HG03139 (cell line): ENCODE results near the gene DEF6.

Experiments
- ATAC-seq: cut with Tn5 transposase; IDR thresholded peaks from one replicate; pipeline ENCODE4 v1.9.1; 2021; ENCODE audit not compliant: unreplicated experiment

The DEF6 gene

GRCh38 chr6:35342258-35343091, 44.9 kb downstream of the DEF6 start, which contains the start of gene PPARD:
TSS of gene PPARD (plus strand) at chr6:35342558. CDS start at chr6:35411088, 68,530 bp downstream.
- peak; percentile 94 for ATAC-seq

DNA sequence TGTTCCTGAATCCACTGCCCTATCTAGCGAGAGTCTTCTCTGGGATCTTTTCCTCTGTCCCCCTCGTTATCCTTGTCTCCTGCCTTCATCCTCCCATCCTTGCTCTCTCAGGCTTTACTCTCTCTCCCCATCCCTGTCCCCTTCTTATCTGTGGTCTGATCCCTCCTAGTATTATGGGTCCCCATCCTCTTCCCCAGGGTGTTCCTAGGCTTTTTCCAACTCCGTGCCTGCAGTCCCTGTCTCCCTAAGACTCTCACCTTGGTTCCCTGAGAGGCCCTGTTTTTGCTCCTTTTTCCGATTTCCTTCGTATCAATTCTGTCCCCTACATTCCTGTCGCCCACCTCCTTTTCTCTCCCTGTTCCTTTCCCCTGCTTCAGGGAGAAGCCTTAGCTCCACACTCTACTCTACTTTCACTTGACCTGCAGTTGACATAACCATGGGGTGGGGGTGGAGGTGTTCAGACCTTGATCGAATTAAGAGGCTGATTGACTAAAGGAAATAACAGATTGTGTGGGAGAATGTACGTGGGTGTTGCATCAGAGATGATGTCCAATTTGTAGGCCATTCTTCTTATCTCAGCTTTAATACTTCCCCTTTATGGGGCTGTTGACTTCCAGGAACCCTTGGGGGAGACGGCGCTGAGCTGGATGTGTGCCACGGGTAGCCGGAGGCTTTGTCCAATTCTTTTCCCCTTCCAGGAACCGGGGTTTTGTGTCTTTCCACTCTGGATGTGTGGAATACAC, 45.6 kb downstream of the DEF6 start:
- no peak for ATAC-seq

DNA sequence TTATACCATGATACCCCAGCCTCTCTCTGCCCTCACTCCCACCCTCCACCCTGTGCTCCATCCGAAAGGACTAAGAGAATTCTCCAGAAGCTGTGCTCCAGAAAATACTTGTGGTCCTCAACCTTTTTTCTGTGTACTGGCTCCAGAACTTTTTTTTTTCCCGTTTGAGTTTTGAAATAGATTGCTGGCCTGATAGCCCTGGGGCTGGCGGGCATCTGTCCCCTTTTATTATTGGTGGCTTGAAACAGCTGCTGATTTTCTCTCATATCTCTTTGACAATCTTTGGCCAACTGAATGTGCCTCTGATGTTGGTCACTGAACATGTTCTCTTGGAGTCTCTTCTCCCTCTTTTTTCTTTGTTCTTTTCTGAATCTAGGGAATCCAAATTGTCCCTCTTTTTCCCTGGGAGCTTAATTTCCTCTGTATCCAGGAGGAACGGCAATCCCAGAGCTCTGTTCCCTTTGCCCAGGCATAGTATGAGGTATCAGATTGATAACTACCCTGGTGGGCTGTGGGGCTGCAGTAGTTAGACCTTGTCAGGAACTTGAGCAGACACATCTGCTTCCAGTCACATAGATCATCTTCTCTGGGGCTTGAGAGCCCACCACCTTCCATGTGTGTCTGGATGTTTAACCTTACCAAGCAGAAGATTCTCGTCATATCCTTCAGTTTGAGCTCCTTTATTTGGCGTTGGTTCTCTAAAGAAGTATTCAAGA, 46.4 kb downstream of the DEF6 start:
- ATAC-seq = no peak

- no peak for ATAC-seq
Measured at GRCh38 chr6:35351422-35351821, 53.8 kb downstream of the DEF6 start.

GRCh38 chr6:35352735-35353134, 55.1 kb downstream of the DEF6 start:
- ATAC-seq = no peak

DNA sequence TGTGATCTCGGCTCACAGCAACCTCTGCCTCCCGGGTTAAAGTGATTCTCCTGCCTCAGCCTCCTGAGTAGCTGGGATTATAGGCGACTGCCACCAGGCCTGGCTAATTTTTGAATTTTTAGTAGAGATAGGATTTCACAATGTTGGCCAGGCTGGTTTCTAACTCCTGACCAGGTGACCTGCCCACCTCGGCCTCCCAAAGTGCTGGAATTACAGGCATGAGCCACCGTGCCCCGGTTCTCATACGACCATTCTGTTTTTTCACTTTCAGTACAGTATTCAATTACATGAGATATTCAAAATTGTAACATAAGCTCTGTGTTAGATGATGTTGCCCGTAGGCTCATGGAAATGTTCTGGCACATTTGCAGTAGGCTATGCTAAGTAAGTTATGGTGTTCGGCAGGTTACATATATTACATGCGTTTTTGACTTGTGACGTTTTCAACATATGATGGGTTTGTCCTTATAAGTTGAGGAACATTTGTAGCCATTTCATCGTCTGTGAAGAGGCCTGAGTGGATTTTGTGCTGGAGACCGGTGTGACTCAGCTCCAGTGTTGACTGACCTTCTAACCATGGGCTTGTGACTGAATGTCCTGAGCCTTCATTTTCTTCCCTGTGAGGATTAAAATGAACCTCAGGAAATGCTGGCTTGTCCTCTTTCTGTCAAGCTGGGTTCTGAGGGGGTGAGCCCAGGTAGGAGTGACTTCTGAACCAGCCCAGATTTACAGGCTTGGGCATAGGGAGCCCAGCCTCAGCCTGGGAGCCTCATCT, 56.9 kb downstream of the DEF6 start:
- no peak for ATAC-seq

- ATAC-seq = no peak
Measured at GRCh38 chr6:35356391-35356790, 58.8 kb downstream of the DEF6 start.

- ATAC-seq = no peak
Measured at GRCh38 chr6:35357677-35358076, 60.1 kb downstream of the DEF6 start.

GRCh38 chr6:35358086-35358485, 60.5 kb downstream of the DEF6 start:
- ATAC-seq = no peak

DNA sequence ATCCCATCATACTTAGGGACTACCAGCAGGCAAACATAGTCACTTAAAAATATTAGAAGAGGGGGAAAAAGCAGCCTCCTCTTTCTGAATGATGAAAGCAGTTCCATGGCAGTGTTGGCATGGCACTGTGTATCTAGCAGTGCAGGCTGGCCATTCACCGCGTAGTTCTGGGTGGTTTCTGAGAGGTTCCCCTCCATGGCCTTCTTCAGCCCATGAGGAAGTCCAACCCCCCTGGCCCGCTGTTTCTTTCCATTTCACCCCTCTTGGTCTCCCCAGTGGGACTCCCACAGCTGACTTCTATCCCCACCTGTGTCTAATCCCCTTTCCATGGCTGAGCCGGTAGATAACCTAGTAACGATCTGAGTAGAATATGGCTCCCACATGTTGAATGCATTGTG, 61.7 kb downstream of the DEF6 start:
- no peak for ATAC-seq

- ATAC-seq = no peak
Measured at GRCh38 chr6:35359744-35360348, 62.2 kb downstream of the DEF6 start.

DNA sequence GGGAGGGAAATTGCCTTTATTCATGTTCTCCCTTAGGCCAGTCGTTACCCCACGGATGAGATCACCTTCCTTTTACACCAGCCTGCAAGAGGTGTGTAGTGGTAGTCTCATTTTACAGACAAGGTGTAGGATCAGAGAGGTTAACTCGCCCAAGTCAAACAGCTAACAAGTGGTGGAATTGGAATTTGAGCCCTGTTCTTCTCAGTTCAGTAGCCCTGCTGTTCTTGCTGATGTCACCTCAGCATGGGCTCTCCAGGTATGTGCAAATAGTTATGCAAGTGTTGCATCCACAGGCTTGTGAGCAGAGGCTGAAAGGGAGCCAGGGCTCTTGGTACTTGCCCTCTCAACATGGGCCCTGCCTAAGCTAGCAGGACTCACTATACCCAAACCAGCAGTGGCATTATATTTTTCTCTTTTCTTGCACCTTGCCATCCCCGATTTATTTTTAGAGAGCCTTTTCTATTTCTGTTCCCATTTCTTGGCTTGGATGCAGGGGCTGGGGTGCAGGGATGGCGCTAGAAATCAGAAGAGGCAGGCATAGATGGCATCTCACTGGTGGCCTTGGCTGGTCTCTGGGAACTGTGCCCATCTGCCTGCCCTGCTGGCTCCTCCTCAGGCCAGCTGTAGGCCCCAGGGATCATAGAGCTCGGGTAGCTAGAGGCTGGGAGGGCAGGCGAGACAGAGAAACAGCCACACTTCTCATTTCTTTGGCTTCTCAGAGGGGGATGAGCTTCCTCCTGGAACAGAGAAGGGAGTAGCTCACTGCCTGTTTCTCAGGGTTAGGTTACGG, 62.9 kb downstream of the DEF6 start:
- no peak for ATAC-seq

GRCh38 chr6:35362200-35362599, 64.6 kb downstream of the DEF6 start:
- ATAC-seq = no peak

DNA sequence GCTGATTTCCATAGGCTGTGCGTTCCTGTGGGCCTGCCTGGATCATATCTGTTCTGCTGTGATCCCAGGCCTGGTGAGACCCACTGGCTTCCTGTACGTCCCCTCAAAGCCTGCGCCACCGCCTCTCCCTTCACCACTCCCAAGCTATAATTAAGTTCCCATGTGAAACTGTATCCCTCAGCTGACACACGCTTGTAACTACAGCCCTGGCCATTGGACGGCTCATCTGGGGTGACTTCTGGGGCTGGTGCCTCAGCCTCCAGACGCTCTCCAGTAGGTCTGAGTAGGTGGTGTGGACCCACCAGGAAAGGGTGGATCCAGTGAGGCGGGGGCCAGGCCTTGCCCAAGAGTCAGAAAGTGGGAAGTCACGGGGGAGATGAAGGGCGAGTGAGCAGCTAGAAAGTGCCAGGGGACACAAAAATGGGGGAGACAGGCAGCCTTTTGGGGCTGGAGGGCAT, 65.7 kb downstream of the DEF6 start:
- no peak for ATAC-seq

GRCh38 chr6:35365594-35366203, 68.1 kb downstream of the DEF6 start:
- ATAC-seq = no peak

GRCh38 chr6:35366204-35366596, 68.6 kb downstream of the DEF6 start:
- no peak for ATAC-seq

DNA sequence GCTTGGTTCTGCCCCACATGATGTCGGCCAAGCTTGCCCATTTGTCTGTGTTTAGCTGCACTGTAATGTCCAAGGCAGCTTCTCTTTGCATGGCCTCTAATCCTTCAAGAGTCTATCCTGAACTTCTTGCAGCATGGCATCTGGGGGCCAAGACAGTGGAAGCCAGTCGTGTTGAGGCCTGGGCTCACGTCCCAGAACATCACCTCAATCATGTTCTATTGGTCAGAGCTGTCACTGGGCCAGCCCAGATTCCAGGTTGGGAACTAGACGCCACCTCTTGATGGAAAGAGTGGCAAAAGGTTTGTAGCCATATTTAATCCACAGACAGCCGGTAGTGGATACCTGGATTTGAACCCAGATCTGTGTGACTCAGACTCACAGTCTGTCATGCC, 70.0 kb downstream of the DEF6 start:
- ATAC-seq = no peak

DNA sequence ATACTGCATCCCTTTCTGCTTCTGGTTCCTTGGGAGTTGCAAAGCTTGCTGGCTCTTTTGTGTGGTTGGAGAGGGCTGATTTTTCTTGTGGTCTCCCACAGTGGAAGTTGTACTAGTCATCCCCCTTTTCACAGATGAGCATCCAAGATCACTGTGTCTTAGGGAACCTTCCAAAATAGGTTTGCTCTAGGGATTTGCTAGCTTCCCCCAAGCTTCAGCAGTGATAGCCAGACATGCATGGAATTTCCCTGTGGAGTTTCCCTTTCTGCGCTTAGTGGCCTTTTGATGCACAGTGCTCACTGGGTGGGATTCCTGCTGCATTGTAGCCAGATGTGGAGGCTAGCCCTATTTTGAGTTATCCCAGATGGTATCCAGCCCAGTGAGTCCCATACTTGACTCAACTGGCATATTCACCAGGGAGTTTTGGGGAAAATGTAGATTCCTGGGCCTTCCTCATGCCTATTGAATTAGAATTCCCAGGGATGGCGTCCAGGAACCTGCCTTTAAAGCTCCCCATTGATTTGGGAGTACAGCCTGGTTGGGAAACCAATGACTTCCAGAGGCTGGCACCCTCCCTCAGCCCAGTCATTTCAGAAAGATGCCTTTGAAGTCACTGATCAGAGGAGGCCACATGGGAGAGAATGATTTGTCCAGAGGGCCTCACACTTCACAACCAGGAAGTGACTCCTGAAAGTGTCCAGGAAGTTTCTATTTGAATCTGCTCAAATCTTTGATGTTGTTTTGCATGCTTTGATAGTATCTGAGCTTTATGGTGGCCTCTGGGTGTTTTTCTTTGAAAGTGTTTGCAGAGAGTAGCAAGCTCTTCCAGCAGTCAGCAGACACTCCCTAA, 70.6 kb downstream of the DEF6 start:
- no peak for ATAC-seq
